H1 (cell line): Measurements from ENCODE around the gene TSPAN9. TPM values are rescaled to one million over a fixed set of nuclear protein-coding genes. Genes with fewer than 3 reads are reported as not detected.

ENCODE experiments used
- BACH1 ChIP-seq: IDR thresholded peaks from 2 replicates; pipeline ENCODE4 v1.6.1; 2012; ENCODE audit warnings: low read length, improper control_type of control experiment
- E2F6 ChIP-seq: IDR thresholded peaks from 2 replicates; pipeline ENCODE4 v1.6.1; 2012; ENCODE audit warnings: inconsistent platforms
- RAD21 ChIP-seq, 2 experiments: IDR thresholded peaks in 1 of 2; conservative IDR thresholded peaks in 1 of 2; 2 replicates each; pipeline ENCODE4 v1.6.1; 2011; ENCODE audit warnings: low read depth in 2 of 2, low read length in 2 of 2, improper control_type of control experiment in 1 of 2, inconsistent platforms in 1 of 2, mild to moderate bottlenecking in 1 of 2, moderate library complexity in 1 of 2
- SIN3A ChIP-seq, 2 experiments: IDR thresholded peaks in 1 of 2; conservative IDR thresholded peaks in 1 of 2; 2 replicates each; pipeline ENCODE4 v1.6.1; 2011 to 2012; ENCODE audit warnings: low read length in 2 of 2, improper control_type of control experiment in 1 of 2, low read depth in 1 of 2, mild to moderate bottlenecking in 1 of 2
- SIX5 ChIP-seq: IDR thresholded peaks from 2 replicates; pipeline ENCODE4 v1.6.1; 2011; ENCODE audit warnings: mild to moderate bottlenecking, low read depth, low read length
- SP1 ChIP-seq: IDR thresholded peaks from 2 replicates; pipeline ENCODE4 v1.6.1; 2011; ENCODE audit warnings: low read depth, low read length
- ZNF274 ChIP-seq: IDR thresholded peaks from 2 replicates; pipeline ENCODE4 v1.7.0; 2012; ENCODE audit warnings: low read length, borderline replicate concordance; ENCODE audit errors: extremely low read depth
- polyA plus RNA-seq, 7 experiments: library from polyadenylated mRNA; depleted of rRNA in 3 of 7; stranded (reverse) in 5 of 7; unstranded in 2 of 7; fragments of >200 nt in 5 of 7; fragments of 200-250 nt in 2 of 7; gene quantifications; 1 replicate in 5 of 7; 2 replicates in 1 of 7; 4 replicates in 1 of 7; pipeline versions ENCODE4 v1.2.1 to v1.2.3, GENCODE V29; 2011 to 2013; ENCODE audit warnings: missing spikeins in 2 of 7, mixed read lengths in 2 of 7
- total RNA-seq: library from RNA; stranded (reverse); fragmentation: NEBNext Ultra II Directional; extraction: Animal tissue kit (Norgen Biotek cat#: 25700); gene quantifications from 2 replicates; pipeline ENCODE4 v1.2.1, GENCODE V29; 2021

The TSPAN9 gene
- total and polyA plus RNA-seq, 2 of the 8 experiments (the other 6 are each of a cell fraction or from before 2014, with no cell fraction given) = 11.5 to 29.1 TPM

GRCh38 chr12:3113671-3114325 lies 36.6 kb downstream of the TSPAN9 start (continued):
- no peak for TF ChIP-seq E2F6
- TF ChIP-seq RAD21 (IDR thresholded peaks at IDR 0.05 in 1 of 2, conservative IDR thresholded peaks at IDR 0.05 in 1 of 2; ENCODE audit: low read depth in 2 of 2, low read length in 2 of 2) = no peak
- no peak for TF ChIP-seq SIX5
- no peak for TF ChIP-seq SIN3A (conservative IDR thresholded peaks at IDR 0.05 in 1 of 2, IDR thresholded peaks at IDR 0.05 in 1 of 2; ENCODE audit: low read depth in 1 of 2, low read length in 2 of 2)
- TF ChIP-seq ZNF274 = no peak
- TF ChIP-seq BACH1 = no peak
- TF ChIP-seq SP1 = no peak
